Activated CD4-positive, CD25-positive, alpha-beta regulatory T cell treated with anti-CD3 and anti-CD28 coated beads, Interleukin-2, amount 50 U/mL, for 72 hours (primary cell): Measurements from ENCODE around the gene CDKAL1.

Experiments used
- DNase-seq: peaks from one replicate; pipeline ENCODE4 v3.0.0; 2021

CDKAL1 gene

DNA sequence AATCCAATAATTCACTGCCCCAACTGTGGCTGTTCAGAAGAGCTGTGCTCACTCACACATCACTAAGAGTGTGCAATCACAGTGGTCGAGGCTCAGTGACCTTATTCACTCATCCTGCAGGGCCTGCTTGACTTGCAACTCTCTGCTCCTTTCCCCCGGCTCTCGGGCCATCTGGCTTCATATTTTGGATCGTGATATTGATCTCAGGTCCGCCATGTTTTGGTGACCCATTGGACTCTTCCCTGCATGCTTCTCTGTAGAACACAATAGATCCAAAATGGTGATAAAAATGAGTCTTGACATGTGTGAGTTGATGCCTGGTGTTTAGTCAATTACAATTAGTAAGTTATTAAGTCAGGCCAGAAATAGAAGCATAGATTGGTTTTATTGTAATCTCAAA, 745.4 kb downstream of the CDKAL1 start:
- DNase-seq: no peak

DNA sequence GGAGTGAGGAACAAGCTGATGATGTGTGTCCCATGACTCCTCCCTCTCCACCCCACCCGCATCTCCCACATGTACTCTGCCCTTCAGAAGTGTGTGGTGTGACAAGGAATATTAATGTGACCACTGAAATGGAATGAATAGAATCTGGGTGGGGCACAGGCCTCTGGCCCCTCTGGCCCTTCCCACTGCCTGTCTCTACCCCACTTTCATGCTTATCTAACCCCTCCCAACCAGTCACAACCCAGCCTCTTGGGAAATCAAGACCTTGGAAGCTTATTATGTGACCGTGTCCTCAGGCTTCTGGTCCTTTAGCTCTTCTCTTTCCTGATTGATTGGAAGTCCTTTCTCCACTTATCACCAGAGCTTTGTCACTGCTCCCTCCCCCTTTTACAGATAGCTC, 747.1 kb downstream of the CDKAL1 start:
- DNase-seq: no peak
